ENCODE data around the gene MOCOS.

DNA sequence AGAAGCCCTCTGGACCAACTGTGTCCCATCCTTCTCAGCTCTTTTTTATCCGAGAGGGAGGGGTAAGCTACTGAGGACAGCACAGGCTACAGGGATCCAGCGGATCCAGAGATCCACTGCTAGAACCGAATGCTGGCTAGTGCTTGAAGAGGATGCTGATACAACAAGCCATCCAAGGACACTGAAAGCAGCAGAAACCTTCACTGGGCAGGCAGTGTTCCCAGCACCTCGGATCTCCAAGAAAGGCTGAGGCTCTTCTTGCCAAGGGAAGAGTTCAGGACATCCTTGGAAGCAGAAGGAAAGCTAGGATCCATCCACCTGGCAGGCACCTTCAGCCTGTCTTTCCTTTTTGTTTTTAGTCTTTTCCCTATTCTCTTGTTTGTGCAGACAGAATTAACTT, 97.0 kb downstream of the MOCOS start:
- TF ChIP-seq, protein P1, sequence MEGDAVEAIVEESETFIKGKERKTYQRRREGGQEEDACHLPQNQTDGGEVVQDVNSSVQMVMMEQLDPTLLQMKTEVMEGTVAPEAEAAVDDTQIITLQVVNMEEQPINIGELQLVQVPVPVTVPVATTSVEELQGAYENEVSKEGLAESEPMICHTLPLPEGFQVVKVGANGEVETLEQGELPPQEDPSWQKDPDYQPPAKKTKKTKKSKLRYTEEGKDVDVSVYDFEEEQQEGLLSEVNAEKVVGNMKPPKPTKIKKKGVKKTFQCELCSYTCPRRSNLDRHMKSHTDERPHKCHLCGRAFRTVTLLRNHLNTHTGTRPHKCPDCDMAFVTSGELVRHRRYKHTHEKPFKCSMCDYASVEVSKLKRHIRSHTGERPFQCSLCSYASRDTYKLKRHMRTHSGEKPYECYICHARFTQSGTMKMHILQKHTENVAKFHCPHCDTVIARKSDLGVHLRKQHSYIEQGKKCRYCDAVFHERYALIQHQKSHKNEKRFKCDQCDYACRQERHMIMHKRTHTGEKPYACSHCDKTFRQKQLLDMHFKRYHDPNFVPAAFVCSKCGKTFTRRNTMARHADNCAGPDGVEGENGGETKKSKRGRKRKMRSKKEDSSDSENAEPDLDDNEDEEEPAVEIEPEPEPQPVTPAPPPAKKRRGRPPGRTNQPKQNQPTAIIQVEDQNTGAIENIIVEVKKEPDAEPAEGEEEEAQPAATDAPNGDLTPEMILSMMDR (IDR thresholded peaks at IDR 0.05), result no peak
- no peak for TF ChIP-seq POLR2A (IDR thresholded peaks at IDR 0.05)
- no peak for TF ChIP-seq POLR2AphosphoS5 (IDR thresholded peaks at IDR 0.05)
